Trophoblast cell (in vitro differentiated cells and primary cell): ENCODE measurements around the gene SLC9C2.
"Not testable (repeated sequence)": the region's sequence is repeated elsewhere in the genome, so short reads cannot be mapped to it uniquely, and the experiment has no call there.

Experiments used
- DNase-seq, 2 donors: peaks; one replicate each; pipeline ENCODE4 v3.0.0-alpha.2; 2016
- H2AFZ ChIP-seq: 2 replicates; pipeline ENCODE4 v1.6.1; 2013; ENCODE audit warnings: low read length, moderate library complexity, mild to moderate bottlenecking; ENCODE audit not compliant: insufficient read depth, poor library complexity
- H2AK5ac ChIP-seq: 2 replicates; pipeline ENCODE4 v1.6.1; 2013; ENCODE audit warnings: mild to moderate bottlenecking, low read length
- H2BK120ac ChIP-seq: 2 replicates; pipeline ENCODE4 v1.6.1; 2013; ENCODE audit warnings: low read length, mild to moderate bottlenecking, moderate library complexity; ENCODE audit not compliant: insufficient read depth, poor library complexity
- H2BK12ac ChIP-seq: 2 replicates; pipeline ENCODE4 v1.6.1; 2013; ENCODE audit warnings: mild to moderate bottlenecking, low read length, moderate library complexity
- H2BK5ac ChIP-seq: 2 replicates; pipeline ENCODE4 v1.6.1; 2013; ENCODE audit warnings: low read length, low read depth, moderate library complexity, mild to moderate bottlenecking; ENCODE audit not compliant: poor library complexity
- H3K14ac ChIP-seq: 2 replicates; pipeline ENCODE4 v1.6.1; 2013; ENCODE audit warnings: mild to moderate bottlenecking, low read length
- H3K18ac ChIP-seq: 2 replicates; pipeline ENCODE4 v1.6.1; 2013; ENCODE audit warnings: mild to moderate bottlenecking, low read length
- H3K23ac ChIP-seq: 2 replicates; pipeline ENCODE4 v1.6.1; 2013; ENCODE audit warnings: low read length
- H3K27ac ChIP-seq: 2 replicates; pipeline ENCODE4 v1.5.1; 2013; ENCODE audit warnings: low read depth, mild to moderate bottlenecking, inconsistent platforms, low read length, moderate library complexity
- H3K27me3 ChIP-seq: 2 replicates; pipeline ENCODE4 v1.6.1; 2013; ENCODE audit warnings: inconsistent platforms, mild to moderate bottlenecking, low read length, moderate library complexity; ENCODE audit not compliant: insufficient read depth
- H3K36me3 ChIP-seq, 2 experiments: 1 replicate in 1 of 2; 2 replicates in 1 of 2; pipeline ENCODE4 v1.6.1; 2013; ENCODE audit warnings: low read length in 2 of 2, mild to moderate bottlenecking in 2 of 2, moderate library complexity in 1 of 2; ENCODE audit not compliant: insufficient read depth in 2 of 2, control insufficient read depth in 1 of 2
- H3K4ac ChIP-seq: 2 replicates; pipeline ENCODE4 v1.6.1; 2013; ENCODE audit warnings: low read depth, mild to moderate bottlenecking, low read length, moderate library complexity
- H3K4me1 ChIP-seq, 2 experiments: 1 replicate in 1 of 2; 2 replicates in 1 of 2; pipeline ENCODE4 v1.6.1; 2013; ENCODE audit warnings: low read length in 2 of 2, mild to moderate bottlenecking in 2 of 2, moderate library complexity in 1 of 2; ENCODE audit not compliant: insufficient read depth in 2 of 2, control insufficient read depth in 1 of 2
- H3K4me2 ChIP-seq: 2 replicates; pipeline ENCODE4 v1.6.1; 2013; ENCODE audit warnings: inconsistent platforms, mild to moderate bottlenecking, low read length, moderate library complexity
- H3K4me3 ChIP-seq: 2 replicates; pipeline ENCODE4 v1.5.1; 2013; ENCODE audit warnings: mild to moderate bottlenecking, low read depth, low read length, inconsistent platforms
- H3K79me1 ChIP-seq: one replicate; pipeline ENCODE4 v1.6.1; 2013; ENCODE audit warnings: low read length
- H3K79me2 ChIP-seq: 2 replicates; pipeline ENCODE4 v1.6.1; 2013; ENCODE audit warnings: low read length, mild to moderate bottlenecking; ENCODE audit not compliant: control insufficient read depth, insufficient read depth, poor library complexity
- H3K9ac ChIP-seq: 2 replicates; pipeline ENCODE4 v1.6.1; 2013; ENCODE audit warnings: mild to moderate bottlenecking, low read length
- H3K9me3 ChIP-seq: 2 replicates; pipeline ENCODE4 v1.6.1; 2013; ENCODE audit warnings: low read depth, mild to moderate bottlenecking, control low read depth, inconsistent platforms, low read length; ENCODE audit not compliant: insufficient read depth
- H4K12ac ChIP-seq: 2 replicates; pipeline ENCODE4 v1.6.1; 2013; ENCODE audit warnings: low read depth, mild to moderate bottlenecking, low read length, moderate library complexity
- H4K8ac ChIP-seq: 2 replicates; pipeline ENCODE4 v1.6.1; 2013; ENCODE audit warnings: low read depth, mild to moderate bottlenecking, low read length, moderate library complexity
- H4K91ac ChIP-seq: one replicate; pipeline ENCODE4 v1.6.1; 2013; ENCODE audit warnings: low read depth, mild to moderate bottlenecking, low read length, moderate library complexity
- WGBS: extraction: QIAGEN DNeasy Blood & Tissue Kit; methylation state at CpG from one replicate; pipeline ENCODE4 v1.1.7; 2013; ENCODE audit warnings: missing lambda C conversion rate; ENCODE audit not compliant: insufficient read length, insufficient coverage; ENCODE audit errors: extremely low coverage; 5-methylcytosine and 5-hydroxymethylcytosine counted together

The SLC9C2 gene

DNA sequence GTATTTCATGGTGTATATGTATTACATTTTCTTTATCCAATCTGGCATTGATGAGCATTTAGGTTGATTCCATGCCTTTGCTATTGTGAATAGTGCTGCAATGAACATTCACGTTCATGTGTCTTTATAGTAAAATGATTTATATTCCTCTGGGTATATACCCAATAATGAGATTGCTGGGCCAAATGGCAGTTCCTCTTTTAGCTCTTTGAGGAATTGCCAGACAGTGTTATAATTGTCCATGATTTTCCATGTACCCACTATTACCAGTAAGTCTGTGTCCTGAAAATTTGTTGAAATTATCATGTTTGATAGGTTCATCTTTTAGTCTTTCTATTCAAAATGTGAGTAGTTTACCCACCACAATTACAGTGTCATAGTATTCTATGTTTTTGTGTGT, 34.4 kb downstream of the SLC9C2 start:
- no peak overlapping the region for H3K27ac ChIP-seq
- no peaks in the 10 kb centered on the region for H3K9me3 ChIP-seq
- no peak overlapping the region for H3K23ac ChIP-seq
- no peak overlapping the region for H2BK12ac ChIP-seq
- H2AFZ ChIP-seq = no peak overlapping the region
- H3K9ac ChIP-seq = no peak overlapping the region
- H4K8ac ChIP-seq = no peak overlapping the region
- DNase-seq = no peak
- no peaks in the 10 kb centered on the region for H3K79me2 ChIP-seq
- no peaks in the 10 kb centered on the region for H3K27me3 ChIP-seq
- H3K18ac ChIP-seq = no peak overlapping the region
- H2BK120ac ChIP-seq = no peak overlapping the region
- no peak overlapping the region for H3K4me2 ChIP-seq
- no peak overlapping the region for H2BK5ac ChIP-seq
- H3K4me3 ChIP-seq = no peak overlapping the region
- no peak overlapping the region for H3K4ac ChIP-seq
- no CpG with 5 or more reads among the region's 1 CpG for WGBS
- H4K91ac ChIP-seq = no peak overlapping the region
- H4K12ac ChIP-seq = no peak overlapping the region
- H3K4me1 ChIP-seq = no peaks in the 10 kb centered on the region
- H3K14ac ChIP-seq = no peak overlapping the region
- no peaks in the 10 kb centered on the region for H3K36me3 ChIP-seq
- no peaks in the 10 kb centered on the region for H3K79me1 ChIP-seq
- no peak overlapping the region for H2AK5ac ChIP-seq

- not testable (repeated sequence) for H3K27me3 ChIP-seq, H4K91ac ChIP-seq, H3K18ac ChIP-seq, H3K36me3 ChIP-seq, H4K8ac ChIP-seq, DNase-seq, H4K12ac ChIP-seq, H2AFZ ChIP-seq, H3K4me3 ChIP-seq, H3K4me2 ChIP-seq, H3K27ac ChIP-seq, H2AK5ac ChIP-seq, H3K4ac ChIP-seq, H2BK12ac ChIP-seq, H3K4me1 ChIP-seq, H3K79me2 ChIP-seq, H3K79me1 ChIP-seq, H3K9ac ChIP-seq, H3K9me3 ChIP-seq, H2BK5ac ChIP-seq, H3K23ac ChIP-seq, H2BK120ac ChIP-seq, H3K14ac ChIP-seq
- WGBS = no CpG with 5 or more reads among the region's 1 CpG
Measured at GRCh38 chr1:173563846-173564245, 39.0 kb downstream of the SLC9C2 start.

DNA sequence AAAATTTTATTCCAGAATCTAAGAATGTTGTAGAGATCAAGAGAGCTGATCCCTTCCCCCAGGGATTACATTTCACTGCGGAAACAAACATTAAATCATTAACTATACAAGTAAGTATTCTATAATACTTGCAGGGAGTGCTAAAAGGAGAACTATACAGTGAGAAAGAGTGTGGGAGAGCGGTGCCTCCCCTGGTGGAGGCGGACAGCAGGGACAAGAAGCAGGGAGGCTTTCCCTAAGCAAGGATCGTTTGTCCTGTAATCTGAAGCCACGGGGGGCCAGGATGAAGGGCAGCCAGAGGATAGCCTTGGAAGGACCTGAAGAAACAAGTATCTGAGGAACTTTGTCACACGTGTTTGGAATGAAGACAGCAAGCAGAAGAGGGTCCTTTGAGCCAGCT, 40.1 kb downstream of the SLC9C2 start:
- DNase-seq = peak; percentile 9 to 48
- H3K9ac ChIP-seq = no peak overlapping the region
- H3K27ac ChIP-seq = no peak overlapping the region
- no peaks in the 10 kb centered on the region for H3K9me3 ChIP-seq
- no peak overlapping the region for H2AK5ac ChIP-seq
- H3K4ac ChIP-seq = no peak overlapping the region
- no peak overlapping the region for H2BK120ac ChIP-seq
- H3K18ac ChIP-seq = no peak overlapping the region
- no peak overlapping the region for H4K12ac ChIP-seq
- no peaks in the 10 kb centered on the region for H3K36me3 ChIP-seq
- H4K8ac ChIP-seq = no peak overlapping the region
- no peak overlapping the region for H3K4me3 ChIP-seq
- H3K79me2 ChIP-seq = no peaks in the 10 kb centered on the region
- H2BK12ac ChIP-seq = no peak overlapping the region
- WGBS = no CpG with 5 or more reads among the region's 6 CpGs
- H3K23ac ChIP-seq = no peak overlapping the region
- H3K4me2 ChIP-seq = no peak overlapping the region
- H3K14ac ChIP-seq = no peak overlapping the region
- no peak overlapping the region for H2BK5ac ChIP-seq
- no peak overlapping the region for H2AFZ ChIP-seq
- no peaks in the 10 kb centered on the region for H3K27me3 ChIP-seq
- H3K79me1 ChIP-seq = no peaks in the 10 kb centered on the region
- no peak overlapping the region for H4K91ac ChIP-seq
- H3K4me1 ChIP-seq = no peaks in the 10 kb centered on the region

DNA sequence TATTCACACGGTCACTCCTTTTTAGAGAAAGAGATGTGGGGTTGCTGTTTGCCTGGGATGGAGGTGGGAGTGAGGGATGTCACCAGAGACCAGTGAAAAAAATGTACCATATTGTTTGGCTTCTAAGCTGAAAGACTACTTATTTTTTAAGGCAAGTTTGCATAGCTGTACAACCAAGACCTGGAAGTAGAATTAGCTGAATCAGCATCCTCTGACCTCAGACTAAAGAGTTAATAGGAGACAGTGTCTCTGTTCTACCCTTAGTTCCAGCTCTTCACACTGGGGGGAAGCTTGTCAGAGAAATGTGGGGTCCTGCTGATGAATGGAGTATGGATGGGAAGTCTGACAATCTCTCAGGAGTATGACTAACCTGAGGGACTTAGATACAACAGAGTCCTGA, 41.6 kb downstream of the SLC9C2 start:
- DNase-seq = no peak
- Histone ChIP-seq H3K9me3 (no peaks in the 10 kb centered on the region), H3K27ac (no peak overlapping the region), H3K36me3 (no peaks in the 10 kb centered on the region), H2BK12ac (no peak overlapping the region), H3K4me2 (no peak overlapping the region), H4K8ac (no peak overlapping the region), H2BK120ac (no peak overlapping the region), H3K9ac (no peak overlapping the region), H2AK5ac (no peak overlapping the region), H4K91ac (no peak overlapping the region), H3K4ac (no peak overlapping the region), H2BK5ac (no peak overlapping the region), H3K79me1 (no peaks in the 10 kb centered on the region), H3K4me1 (no peaks in the 10 kb centered on the region), H3K18ac (no peak overlapping the region), H3K14ac (no peak overlapping the region), H3K23ac (no peak overlapping the region), H3K4me3 (no peak overlapping the region), H3K79me2 (no peaks in the 10 kb centered on the region), H2AFZ (no peak overlapping the region), H3K27me3 (no peaks in the 10 kb centered on the region), H4K12ac (no peak overlapping the region)
- no CpG with 5 or more reads among the region's 1 CpG for WGBS
